COLO668 (cell line): ENCODE data around the gene DLGAP1.

Experiments used
- DNase-seq: peaks from one replicate; lab custom pipeline; 2025; ENCODE audit not compliant: unreplicated experiment; lab: John Stamatoyannopoulos, UW

DLGAP1 gene

DNA sequence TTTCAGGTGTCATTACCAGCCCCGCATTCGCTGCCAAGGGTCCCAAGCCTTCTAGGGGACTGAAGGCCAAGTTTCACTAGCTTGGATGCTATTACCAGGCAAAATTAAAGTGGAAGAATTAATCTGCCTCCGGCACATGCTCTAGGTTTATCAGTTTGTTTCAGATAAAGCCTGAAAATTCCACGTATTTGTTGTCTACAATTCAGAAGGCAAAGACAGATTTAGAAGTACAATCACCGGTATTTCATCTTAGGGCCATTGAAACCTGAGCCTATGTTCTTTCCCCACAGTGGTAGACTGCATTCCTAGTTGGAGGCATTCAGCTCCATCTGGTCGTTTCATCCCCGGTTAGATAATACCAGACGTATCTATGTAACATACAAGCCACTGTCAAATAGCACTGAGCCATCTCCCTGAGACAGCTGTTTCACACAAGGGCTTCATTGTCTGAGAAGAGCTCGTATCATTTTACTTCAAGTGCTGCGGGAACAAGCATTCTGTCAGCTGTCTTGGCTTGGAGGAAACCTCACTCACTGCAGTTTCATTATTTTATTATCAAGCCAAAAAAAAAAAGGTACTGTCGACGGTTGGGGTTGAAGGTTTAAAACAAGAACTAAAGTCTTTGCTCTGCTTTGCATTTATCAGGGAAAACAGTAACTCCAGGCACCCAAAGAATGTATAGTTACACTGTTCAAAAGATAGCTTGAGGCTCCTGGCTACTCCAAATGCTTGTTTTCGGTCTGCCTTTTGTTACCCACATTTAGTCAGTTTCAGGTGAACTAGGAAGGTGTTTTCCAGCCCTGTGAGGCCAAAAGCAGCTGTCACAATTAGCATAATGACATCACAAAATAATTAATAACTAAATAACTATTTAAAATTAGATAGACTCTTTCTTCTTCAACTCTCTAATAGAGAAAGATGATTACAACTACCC lies 928.4 kb downstream of the DLGAP1 start:
- peak; percentile 80 for DNase-seq

- DNase-seq = no peak
Observed at GRCh38 chr18:3525870-3526420, 929.2 kb downstream of the DLGAP1 start.

- DNase-seq = no peak
Observed at GRCh38 chr18:3524706-3525105, 930.4 kb downstream of the DLGAP1 start.

DNA sequence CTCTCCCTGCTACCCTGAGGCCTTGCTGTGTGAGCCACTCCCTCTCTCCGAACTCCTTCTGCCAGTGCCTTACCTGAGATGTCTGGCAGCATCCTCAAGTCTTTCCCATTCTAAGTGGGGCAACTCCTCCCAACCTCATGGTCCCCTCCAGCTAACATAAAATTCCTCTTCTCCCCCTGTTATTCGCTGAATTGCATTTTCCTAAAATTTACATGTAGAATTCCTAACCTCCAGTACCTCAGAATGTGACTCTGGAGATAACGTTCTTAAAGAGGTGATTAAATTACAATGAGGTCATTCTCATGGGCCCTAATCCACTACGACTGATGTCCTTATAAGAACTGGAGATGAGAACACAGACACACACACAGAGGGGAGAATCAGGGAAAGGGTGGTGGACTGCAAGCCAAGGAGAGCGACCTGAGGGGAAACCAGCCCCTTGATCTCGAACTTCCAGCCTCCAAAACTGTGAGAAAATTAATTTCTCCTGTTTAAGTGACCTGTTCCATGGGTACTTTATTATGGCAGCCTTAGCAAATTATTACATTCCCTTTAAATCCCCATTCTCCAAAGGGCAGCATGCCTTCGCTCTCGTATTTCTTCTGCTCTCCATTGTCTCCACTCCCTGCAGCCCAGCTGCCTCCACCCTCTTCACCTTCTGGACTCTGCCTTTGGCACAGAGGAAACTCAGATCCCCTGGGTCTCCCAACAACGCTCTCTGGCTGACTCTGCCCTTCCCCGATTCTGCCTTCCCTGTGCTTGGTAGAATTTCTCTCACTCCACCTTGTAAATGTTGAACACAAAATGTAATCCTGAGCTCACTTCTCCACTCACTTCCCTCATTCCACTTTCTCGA lies 934.6 kb downstream of the DLGAP1 start:
- no peak for DNase-seq

GRCh38 chr18:3514312-3515216 lies 940.5 kb downstream of the DLGAP1 start:
- no peak for DNase-seq

- DNase-seq = no peak
Observed at GRCh38 chr18:3513481-3513880, 941.6 kb downstream of the DLGAP1 start.

DNA sequence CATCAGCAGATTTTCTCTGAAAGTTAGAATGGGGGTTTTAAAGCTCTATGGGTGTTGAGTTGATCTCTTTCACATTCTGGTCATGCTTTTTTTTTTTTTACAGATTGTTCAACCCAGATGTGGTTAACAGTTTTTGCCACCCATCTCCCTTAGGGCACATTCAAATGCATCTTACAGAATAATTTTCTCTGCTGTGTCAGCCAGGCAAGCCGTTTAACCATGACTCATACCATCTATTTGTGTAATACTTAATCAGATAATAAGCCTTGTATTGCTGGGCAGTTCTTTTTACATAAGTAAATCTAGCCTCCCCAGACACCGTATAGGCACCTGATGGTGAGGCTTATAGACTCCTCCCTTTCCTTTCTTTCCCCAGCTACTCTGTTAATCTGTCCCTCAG lies 943.1 kb downstream of the DLGAP1 start:
- DNase-seq = no peak

DNA sequence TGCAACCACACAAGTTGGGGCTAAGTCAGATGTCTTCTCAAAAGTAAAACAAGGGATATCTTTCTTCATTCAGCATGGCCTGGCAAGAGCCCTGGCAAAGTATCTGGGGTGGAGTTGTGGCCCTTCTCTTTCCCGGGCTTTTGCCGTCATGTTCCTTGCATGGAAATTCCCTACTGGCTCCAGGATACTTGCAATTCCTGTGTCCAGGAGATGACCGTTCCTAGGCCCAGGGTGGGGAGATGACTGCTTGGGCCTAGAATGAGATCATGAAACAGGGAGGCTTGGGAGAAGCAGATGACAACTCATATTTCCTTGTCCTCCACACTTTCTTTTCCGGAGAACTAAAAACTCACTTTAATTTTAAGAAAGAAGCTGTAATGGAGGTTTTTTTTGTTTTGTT lies 944.2 kb downstream of the DLGAP1 start:
- no peak for DNase-seq

GRCh38 chr18:3510024-3510423 lies 945.1 kb downstream of the DLGAP1 start:
- no peak for DNase-seq

GRCh38 chr18:3508576-3509549 lies 946.2 kb downstream of the DLGAP1 start:
- peak; percentile 36 for DNase-seq

DNA sequence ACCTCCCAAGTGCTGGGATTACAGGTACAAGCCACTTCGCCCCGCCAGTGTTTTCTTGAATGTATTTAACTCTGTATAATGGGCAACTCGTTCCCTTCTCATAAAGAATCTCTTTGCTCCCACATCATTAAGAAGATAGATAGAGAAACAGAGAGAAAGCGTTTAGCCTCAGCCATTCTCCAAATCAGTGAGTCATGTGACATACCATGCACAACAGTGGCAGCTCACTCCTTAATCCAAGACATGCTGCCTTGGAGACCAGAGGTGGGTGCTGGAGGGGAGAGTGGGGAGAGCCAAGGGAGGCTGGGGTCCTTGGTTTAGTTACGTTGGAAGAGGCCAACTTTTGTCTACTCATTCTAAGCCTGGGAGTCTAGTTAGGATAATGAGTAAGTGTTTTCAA lies 950.5 kb downstream of the DLGAP1 start:
- no peak for DNase-seq

GRCh38 chr18:3502650-3503049 lies 952.5 kb downstream of the DLGAP1 start:
- no peak for DNase-seq

GRCh38 chr18:3500016-3500415 lies 955.1 kb downstream of the DLGAP1 start:
- DNase-seq = no peak

DNA sequence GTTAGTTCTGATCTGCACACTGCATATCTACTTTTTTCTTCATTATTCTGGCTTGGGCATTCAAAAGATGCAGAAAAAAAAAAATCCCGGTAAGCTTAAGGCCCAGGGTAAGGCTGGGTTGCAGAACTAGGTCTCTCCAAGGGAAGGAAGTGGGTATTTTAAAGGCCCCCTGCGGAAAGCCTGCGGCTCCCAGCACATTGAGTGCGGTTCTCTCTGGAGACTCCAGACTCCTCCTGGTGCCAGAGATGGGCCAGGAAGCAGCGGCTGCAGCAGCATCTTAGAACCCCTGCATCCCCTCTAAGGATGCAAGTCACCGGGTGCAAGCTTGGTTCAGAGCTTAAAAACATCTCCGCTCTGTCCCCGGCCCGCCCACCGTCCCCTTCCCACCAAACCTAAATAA lies 955.6 kb downstream of the DLGAP1 start:
- no peak for DNase-seq

DNA sequence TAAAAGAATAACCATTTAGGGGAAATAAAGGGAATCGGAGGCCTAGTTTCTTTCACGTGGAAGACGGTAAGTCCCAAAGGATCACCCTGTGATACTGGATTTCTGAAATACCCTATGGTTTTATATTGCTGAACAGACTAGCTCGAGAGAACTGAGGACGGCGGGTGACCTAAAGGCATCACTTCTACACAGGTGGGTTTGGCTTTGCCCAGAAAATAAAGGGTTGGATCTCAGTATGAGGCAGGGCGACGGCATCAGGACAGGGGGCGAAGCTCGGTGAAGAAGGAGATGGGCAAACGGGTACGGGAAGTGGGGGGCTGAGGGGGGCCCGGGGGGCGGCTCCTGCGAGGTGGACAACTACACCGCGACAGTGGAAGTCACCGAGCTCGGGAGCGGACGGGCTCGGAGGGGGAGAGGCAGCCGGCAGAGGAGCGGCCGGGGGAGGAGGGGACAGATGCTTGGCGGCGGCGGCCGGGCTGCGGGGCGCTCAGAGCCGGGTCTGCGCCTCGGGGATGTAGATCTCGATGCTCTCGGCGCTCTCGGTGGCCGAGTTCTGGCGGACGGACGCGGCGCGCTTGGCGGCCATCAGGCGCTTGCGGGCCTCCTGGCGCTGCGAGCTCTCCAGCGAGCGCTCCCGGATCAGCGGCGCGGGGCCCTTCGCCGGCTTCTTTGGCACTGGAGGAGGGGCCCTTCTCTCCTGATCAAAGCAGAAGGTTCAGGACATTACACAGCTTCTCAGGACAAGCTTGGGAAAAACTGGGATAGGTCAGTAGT lies 956.2 kb downstream of the DLGAP1 start:
- DNase-seq = no peak

DNA sequence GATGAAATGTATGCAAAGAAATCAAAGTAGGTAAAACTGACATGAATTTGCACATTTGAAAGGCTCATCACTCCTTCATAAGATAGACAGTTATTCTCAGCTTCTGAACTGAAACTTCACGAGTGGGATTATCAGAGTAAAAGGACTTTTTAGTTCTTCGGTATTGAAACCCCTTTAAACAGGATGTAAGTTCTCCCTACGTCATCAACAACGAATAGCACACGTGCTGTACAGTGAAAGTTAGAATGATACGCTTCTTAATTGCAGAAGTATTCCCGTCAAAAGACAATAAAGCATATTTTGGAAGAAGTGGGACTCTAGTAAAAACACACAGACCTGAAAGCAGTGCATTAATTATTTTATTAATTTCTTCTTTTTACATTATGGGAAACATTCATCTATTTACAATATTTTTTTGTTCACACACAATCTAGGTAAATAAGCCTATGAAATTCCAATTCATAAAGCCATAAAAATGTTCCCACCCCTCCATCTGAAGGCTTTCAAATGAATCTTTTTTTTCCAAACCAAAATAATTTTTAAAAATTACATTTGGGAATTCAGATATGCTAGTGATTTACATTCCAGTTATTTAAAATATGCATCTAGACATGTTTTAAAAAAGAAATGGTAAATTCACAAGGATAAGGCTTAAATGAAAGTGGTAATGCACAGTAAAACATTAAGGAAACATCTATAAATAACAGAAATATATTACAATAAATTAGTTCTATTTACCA lies 959.2 kb downstream of the DLGAP1 start:
- no peak for DNase-seq

GRCh38 chr18:3494569-3494968 lies 960.5 kb downstream of the DLGAP1 start:
- DNase-seq = no peak

GRCh38 chr18:3494245-3494526 lies 960.9 kb downstream of the DLGAP1 start:
- no peak for DNase-seq
